Loucy (cell line): ENCODE data around the gene ITGA11.

ENCODE experiments used
- H2AFZ ChIP-seq: fragments of 200-600 bp; sonication (generic); 2 replicates; pipeline ENCODE4 v1.6.0; 2016; ENCODE audit warnings: antibody characterized with exemption, mild to moderate bottlenecking, low read length, moderate library complexity
- H3F3A ChIP-seq: fragments of 200-600 bp; 2 replicates; pipeline ENCODE4 v1.6.0; 2016; ENCODE audit warnings: antibody characterized with exemption, low read depth, mild to moderate bottlenecking
- H3K27me3 ChIP-seq: fragments of 200-600 bp; sonication (generic); 2 replicates; pipeline ENCODE4 v1.6.1; 2014; ENCODE audit warnings: low read length, mild to moderate bottlenecking; ENCODE audit not compliant: insufficient read depth, poor library complexity, severe bottlenecking
- H3K36me3 ChIP-seq: fragments of 200-600 bp; sonication (generic); 2 replicates; pipeline ENCODE4 v1.6.1; 2016; ENCODE audit warnings: low read length; ENCODE audit not compliant: insufficient read depth
- H3K4me1 ChIP-seq: fragments of 200-600 bp; sonication (generic); 2 replicates; pipeline ENCODE4 v1.5.1; 2014; ENCODE audit warnings: low read length, mild to moderate bottlenecking; ENCODE audit not compliant: insufficient read depth, poor library complexity, severe bottlenecking
- H3K4me2 ChIP-seq: fragments of 200-600 bp; sonication (generic); 2 replicates; pipeline ENCODE4 v1.6.0; 2014; ENCODE audit warnings: antibody characterized with exemption, low read length, low read depth, mild to moderate bottlenecking; ENCODE audit not compliant: poor library complexity, severe bottlenecking
- H3K4me3 ChIP-seq: fragments of 200-600 bp; sonication (generic); 2 replicates; pipeline ENCODE4 v1.5.1; 2014; ENCODE audit warnings: low read length, mild to moderate bottlenecking, mixed read lengths; ENCODE audit not compliant: poor library complexity, severe bottlenecking
- H3K79me2 ChIP-seq: fragments of 200-600 bp; sonication (generic); 2 replicates; pipeline ENCODE4 v1.6.1; 2014; ENCODE audit warnings: low read length; ENCODE audit not compliant: insufficient read depth
- H3K9ac ChIP-seq: fragments of 200-600 bp; sonication (generic); 2 replicates; pipeline ENCODE4 v1.6.0; 2014; ENCODE audit warnings: mild to moderate bottlenecking, low read depth, low read length, moderate library complexity; ENCODE audit not compliant: poor library complexity, severe bottlenecking
- H3K9me2 ChIP-seq: fragments of 200-600 bp; sonication (generic); replicated peaks from 2 replicates; pipeline ENCODE4 v1.6.1; 2016; ENCODE audit warnings: low read depth, low read length, mixed read lengths
- H3K9me3 ChIP-seq: fragments of 200-600 bp; sonication (generic); 2 replicates; pipeline ENCODE4 v1.6.1; 2014; ENCODE audit warnings: mild to moderate bottlenecking, antibody characterized with exemption, low read length, low read depth; ENCODE audit not compliant: insufficient read depth
- H4K20me1 ChIP-seq: fragments of 200-600 bp; sonication (generic); 2 replicates; pipeline ENCODE4 v1.6.0; 2014; ENCODE audit warnings: antibody characterized with exemption, low read length, mild to moderate bottlenecking; ENCODE audit not compliant: insufficient read depth, poor library complexity, severe bottlenecking
- EZH2phosphoT487 ChIP-seq: fragments of 200-600 bp; IDR thresholded peaks from 2 replicates; pipeline ENCODE4 v1.6.1; 2018; ENCODE audit warnings: antibody characterized with exemption, mild to moderate bottlenecking, moderate library complexity, borderline replicate concordance
- TF ChIP-seq, protein P1 (sequence below): fragments of 200-600 bp; sonication (generic); conservative IDR thresholded peaks from 2 replicates; pipeline ENCODE4 v1.5.1; 2014; ENCODE audit warnings: mild to moderate bottlenecking, antibody characterized with exemption, low read length

Gene ITGA11

DNA sequence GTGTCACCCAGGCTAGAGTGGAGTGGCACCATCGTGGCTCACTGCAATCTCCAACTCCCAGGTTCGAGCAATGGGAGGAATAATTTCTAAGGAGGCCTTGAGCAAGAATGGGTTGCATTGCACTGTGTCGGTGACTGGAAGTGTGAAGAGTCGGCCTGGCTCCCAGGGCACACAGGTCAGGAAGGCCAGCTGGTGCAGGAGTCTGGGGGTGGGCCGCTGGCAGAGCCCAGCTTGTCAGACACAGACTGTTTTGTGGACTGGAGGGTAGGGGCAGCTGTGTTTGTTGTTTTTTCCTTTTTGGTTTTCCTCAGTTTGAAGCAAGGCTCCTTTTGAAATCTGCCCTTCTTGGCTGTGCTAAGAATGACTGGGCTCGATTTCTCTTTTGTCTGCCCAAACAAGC lies 66.2 kb downstream of the ITGA11 start:
- Histone ChIP-seq H3K36me3 (no peaks in the 10 kb centered on the region), H3K79me2 (no peaks in the 10 kb centered on the region), H3K4me1 (peaks cover 30% of the 10 kb centered on the region)

DNA sequence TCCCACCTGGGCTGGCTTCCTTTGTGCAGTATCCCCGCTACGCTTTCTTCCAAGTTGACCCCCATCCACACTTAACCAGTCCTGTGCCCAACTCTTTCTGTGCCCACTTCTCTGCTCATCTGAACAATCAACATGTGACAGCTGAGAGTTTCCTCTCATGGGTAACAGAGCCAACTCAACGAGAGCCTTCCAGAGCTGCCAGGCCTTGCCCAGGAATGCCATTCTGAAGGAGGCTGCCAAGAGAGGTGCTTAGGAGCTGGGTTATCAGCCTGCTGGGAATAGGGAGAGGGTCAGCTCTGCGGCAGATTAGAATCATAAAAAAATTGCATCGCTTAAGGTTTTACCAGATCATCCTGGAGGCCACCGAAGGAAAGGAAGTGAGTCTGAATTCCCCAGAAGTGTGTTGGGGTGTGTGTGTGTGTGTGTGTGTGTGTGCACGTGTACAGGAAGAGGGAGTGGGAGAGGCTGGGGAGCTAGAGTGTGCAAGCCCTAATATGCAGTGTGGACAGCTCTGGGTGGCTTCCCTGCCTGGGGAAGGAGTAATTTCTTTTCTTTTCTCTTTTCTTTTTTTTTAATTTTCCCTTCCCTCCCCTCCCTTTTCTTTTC lies 66.7 kb downstream of the ITGA11 start:
- H3K4me2 ChIP-seq: peak overlapping the region; percentile 41

More for the DNA sequence above, 66.2 kb downstream of the ITGA11 start:
- Histone ChIP-seq H3K4me2 (peak overlapping the region; percentile 41), H3K9ac (peak overlapping the region; percentile 33), H3K9me2 (no peaks in the 10 kb centered on the region), H3K27me3 (no peaks in the 10 kb centered on the region), H2AFZ (0 out of 2 replicates have a peak overlapping the region, but pooled peaks have one; percentile 3), H4K20me1 (no peaks in the 10 kb centered on the region), H3F3A (no peaks in the 10 kb centered on the region), H3K4me3 (peak overlapping the region; percentile 10), H3K9me3 (no peaks in the 10 kb centered on the region)
- TF ChIP-seq EZH2phosphoT487: no peak
- TF ChIP-seq, protein P1, sequence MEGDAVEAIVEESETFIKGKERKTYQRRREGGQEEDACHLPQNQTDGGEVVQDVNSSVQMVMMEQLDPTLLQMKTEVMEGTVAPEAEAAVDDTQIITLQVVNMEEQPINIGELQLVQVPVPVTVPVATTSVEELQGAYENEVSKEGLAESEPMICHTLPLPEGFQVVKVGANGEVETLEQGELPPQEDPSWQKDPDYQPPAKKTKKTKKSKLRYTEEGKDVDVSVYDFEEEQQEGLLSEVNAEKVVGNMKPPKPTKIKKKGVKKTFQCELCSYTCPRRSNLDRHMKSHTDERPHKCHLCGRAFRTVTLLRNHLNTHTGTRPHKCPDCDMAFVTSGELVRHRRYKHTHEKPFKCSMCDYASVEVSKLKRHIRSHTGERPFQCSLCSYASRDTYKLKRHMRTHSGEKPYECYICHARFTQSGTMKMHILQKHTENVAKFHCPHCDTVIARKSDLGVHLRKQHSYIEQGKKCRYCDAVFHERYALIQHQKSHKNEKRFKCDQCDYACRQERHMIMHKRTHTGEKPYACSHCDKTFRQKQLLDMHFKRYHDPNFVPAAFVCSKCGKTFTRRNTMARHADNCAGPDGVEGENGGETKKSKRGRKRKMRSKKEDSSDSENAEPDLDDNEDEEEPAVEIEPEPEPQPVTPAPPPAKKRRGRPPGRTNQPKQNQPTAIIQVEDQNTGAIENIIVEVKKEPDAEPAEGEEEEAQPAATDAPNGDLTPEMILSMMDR: no peak

DNA sequence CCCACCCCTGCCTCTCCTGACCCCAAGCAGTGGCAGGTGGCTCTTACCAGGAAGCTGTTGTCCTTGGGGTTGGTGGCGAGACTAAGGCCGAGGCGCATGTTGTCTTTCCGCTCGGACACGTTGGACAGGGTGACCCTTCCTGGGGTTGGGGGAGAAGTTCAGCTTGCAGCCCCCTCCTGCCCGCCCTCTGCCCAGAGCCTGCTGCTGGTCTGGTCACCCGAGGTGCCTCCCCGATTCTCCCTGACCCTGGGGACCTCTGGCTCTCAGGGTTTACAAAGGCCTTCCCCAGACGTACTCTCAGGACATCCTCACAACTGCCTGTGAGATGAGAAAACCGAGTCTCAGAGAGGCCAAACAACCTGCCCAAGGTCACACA lies 67.3 kb downstream of the ITGA11 start:
- no peaks in the 10 kb centered on the region for H3F3A ChIP-seq
- no peak for TF ChIP-seq EZH2phosphoT487
- TF ChIP-seq, protein P1: no peak
- peak overlapping the region; percentile 1 for H3K9ac ChIP-seq
- no peaks in the 10 kb centered on the region for H3K27me3 ChIP-seq
- no peaks in the 10 kb centered on the region for H3K9me3 ChIP-seq
- no peaks in the 10 kb centered on the region for H4K20me1 ChIP-seq
- H2AFZ ChIP-seq: no peak overlapping the region
- no peaks in the 10 kb centered on the region for H3K9me2 ChIP-seq
- no peak overlapping the region for H3K4me3 ChIP-seq
- no peaks in the 10 kb centered on the region for H3K36me3 ChIP-seq
- no peaks in the 10 kb centered on the region for H3K79me2 ChIP-seq
- H3K4me1 ChIP-seq: peaks cover 30% of the 10 kb centered on the region
- no peak overlapping the region for H3K4me2 ChIP-seq

More for the DNA sequence above, 66.7 kb downstream of the ITGA11 start:
- no peaks in the 10 kb centered on the region for H3K9me3 ChIP-seq
- TF ChIP-seq, protein P1: no peak
- no peak for TF ChIP-seq EZH2phosphoT487
- H3K9me2 ChIP-seq: no peaks in the 10 kb centered on the region
- H3K79me2 ChIP-seq: no peaks in the 10 kb centered on the region
- peak overlapping the region; percentile 33 for H3K9ac ChIP-seq
- H3K36me3 ChIP-seq: no peaks in the 10 kb centered on the region
- peaks cover 30% of the 10 kb centered on the region for H3K4me1 ChIP-seq
- H2AFZ ChIP-seq: no peak overlapping the region
- H3F3A ChIP-seq: no peaks in the 10 kb centered on the region
- no peaks in the 10 kb centered on the region for H3K27me3 ChIP-seq
- H3K4me3 ChIP-seq: peak overlapping the region; percentile 10
- H4K20me1 ChIP-seq: no peaks in the 10 kb centered on the region
